Activated naive CD8-positive, alpha-beta T cell (primary cell): ENCODE results near the gene VPREB3.

Experiments
- H3K27ac Mint-ChIP-seq: one replicate; pipeline ENCODE4 v1.8.0; 2021; ENCODE audit warnings: mixed read lengths
- H3K27me3 Mint-ChIP-seq: one replicate; pipeline ENCODE4 v1.8.0; 2021; ENCODE audit warnings: mixed read lengths
- H3K36me3 Mint-ChIP-seq: one replicate; pipeline ENCODE4 v1.8.0; 2021; ENCODE audit warnings: mixed read lengths
- H3K4me1 Mint-ChIP-seq: one replicate; pipeline ENCODE4 v1.8.0; 2021; ENCODE audit warnings: low read depth, mixed read lengths
- H3K4me3 Mint-ChIP-seq: one replicate; pipeline ENCODE4 v1.8.0; 2021; ENCODE audit warnings: mild to moderate bottlenecking, mixed read lengths
- H3K9me3 Mint-ChIP-seq: one replicate; pipeline ENCODE4 v1.8.0; 2021; ENCODE audit warnings: low read depth, mixed read lengths

The VPREB3 gene, protein sequence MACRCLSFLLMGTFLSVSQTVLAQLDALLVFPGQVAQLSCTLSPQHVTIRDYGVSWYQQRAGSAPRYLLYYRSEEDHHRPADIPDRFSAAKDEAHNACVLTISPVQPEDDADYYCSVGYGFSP

DNA sequence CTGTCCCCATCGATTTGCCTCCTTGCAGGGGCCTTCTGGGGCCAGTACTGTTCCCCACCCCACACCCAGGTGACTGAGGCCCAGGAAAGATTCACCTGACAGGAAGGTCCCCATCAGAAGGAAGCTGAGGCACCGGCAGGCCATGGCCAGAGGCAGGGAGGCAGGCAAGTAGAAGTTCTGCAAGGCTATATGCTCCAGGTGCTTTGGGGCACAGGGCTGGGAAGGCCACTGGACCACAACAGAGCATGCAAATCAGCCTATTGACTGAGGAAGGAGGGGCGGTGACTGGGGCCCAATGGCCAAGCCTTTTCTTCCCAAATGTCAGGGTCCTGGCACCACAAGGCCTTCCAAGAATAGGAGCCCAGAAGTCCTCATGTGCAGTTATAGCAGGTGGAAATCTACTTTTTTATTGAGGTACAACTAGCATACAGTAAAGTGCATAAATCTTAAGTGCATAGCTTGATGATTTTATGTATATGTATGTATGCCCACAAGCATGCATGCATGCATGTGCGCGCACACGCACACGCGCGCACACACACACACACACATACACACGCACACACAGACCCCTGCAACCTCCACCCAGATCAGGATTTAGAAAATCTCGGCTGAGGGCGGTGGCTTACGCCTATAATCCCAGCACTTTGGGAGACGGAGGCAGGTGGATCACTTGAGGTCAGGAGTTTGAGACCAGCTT is at the start of gene VPREB3:
Gene VPREB3 (minus strand): TSS at position 206 of the 700 bp plus-strand sequence. CDS start 62 bp downstream, at position 144.
- Mint-ChIP-seq H3K9me3 (no peaks in the 10 kb centered on the region), H3K27me3 (no peaks in the 10 kb centered on the region), H3K36me3 (no peaks in the 10 kb centered on the region), H3K4me1 (peaks cover 8% of the 10 kb centered on the region), H3K4me3 (no peak within 1 kb of the TSS), H3K27ac (no peak within 1 kb of the TSS)

DNA sequence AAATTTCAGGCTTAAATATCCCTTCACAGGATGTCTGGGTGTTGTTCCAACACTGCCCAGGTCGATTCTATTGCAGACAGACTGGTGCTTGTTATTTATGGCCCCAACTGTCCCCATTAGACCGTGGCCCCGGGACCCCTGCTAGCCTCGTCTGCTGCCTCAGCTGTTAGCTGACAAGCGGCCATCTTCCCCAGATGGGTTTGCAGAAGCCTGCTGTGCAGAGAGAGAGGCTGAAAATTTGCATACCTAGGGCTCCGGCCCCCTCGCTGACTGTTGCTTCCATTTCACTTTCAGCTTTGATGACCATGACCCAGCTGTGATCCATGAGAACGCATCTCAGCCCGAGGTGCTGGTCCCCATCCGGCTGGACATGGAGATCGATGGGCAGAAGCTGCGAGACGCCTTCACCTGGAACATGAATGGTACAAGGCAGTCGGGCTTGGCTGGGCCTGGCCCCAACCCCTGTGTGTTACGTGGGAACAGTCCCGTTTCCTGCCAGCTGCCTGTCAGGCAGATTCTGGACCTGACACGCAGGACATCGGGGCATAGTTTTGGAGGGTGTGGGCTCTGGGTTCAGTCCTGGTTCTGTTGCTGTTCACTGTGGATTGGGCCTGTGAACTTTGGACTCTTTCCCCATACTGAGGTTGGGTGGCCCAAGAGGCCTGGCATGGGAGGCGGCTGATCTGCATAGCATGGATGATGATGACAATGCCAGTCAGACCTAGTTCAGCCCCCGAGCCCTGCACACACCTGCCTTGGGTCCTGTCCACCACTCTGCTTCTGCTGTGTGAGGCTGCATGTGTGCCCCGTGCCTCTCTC is 49.0 kb upstream of the VPREB3 start:
- no peaks in the 10 kb centered on the region for H3K9me3 Mint-ChIP-seq
- peaks cover 2% of the 10 kb centered on the region for H3K36me3 Mint-ChIP-seq
- no peak overlapping the region for H3K27ac Mint-ChIP-seq
- H3K4me1 Mint-ChIP-seq = no peaks in the 10 kb centered on the region
- no peak overlapping the region for H3K4me3 Mint-ChIP-seq
- H3K27me3 Mint-ChIP-seq = no peaks in the 10 kb centered on the region

DNA sequence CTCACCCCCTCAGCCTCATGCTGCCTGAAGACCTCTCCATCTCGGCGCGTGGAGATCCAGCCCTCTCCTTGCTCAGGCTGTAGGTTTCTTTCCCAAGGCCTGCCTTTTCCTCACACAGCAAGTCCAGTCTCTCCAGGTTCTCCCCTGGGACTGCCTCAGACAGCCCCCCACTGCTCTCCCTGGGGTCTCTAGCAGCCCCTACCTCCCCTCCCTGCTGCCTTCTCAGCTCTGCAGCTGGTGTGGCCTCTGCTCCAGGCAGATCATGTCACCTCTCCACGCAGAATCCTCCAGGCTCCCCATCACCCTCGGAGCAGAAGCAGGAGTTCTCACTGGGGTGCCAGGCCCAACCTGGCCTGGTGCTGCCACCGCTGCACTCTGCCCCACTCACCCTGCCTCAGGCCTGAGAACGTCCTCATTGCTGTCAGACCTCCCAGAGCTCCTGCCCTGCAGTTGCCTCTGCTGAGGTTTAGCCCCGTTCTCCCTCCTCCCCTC is 47.7 kb upstream of the VPREB3 start:
- no peaks in the 10 kb centered on the region for H3K36me3 Mint-ChIP-seq
- H3K9me3 Mint-ChIP-seq = no peaks in the 10 kb centered on the region
- no peaks in the 10 kb centered on the region for H3K27me3 Mint-ChIP-seq
- no peaks in the 10 kb centered on the region for H3K4me1 Mint-ChIP-seq
- no peak overlapping the region for H3K4me3 Mint-ChIP-seq
- H3K27ac Mint-ChIP-seq = no peak overlapping the region

DNA sequence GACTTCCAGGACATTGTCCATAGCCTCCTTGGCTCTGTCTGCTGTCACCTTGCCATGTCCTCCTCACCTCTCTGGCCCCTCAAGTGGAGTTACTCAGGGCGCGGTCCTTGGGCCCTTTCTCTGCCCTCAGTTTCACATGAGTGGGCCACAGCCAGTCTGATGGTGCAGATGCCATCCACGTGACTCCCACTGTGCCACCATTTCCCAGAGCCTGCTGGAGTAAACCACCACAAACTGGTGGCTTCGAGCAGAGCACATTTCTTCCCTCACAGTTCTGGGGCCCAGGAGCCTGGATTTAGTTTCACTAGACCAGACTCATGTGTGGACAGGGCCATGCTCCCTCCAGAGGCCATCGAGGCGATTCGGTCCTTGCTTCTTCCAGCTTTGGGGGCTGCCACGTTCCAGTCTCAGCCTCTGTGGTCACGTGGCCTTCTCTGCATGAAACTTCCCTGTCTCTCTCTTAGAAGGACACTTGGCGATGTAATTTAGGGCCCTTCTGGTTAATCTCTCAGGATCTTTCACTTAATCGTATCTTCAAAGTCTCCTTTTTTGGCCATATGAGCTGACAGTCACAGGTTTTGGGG is 47.1 kb upstream of the VPREB3 start:
- Mint-ChIP-seq H3K27ac (no peak overlapping the region), H3K36me3 (no peaks in the 10 kb centered on the region), H3K4me3 (no peak overlapping the region), H3K9me3 (no peaks in the 10 kb centered on the region), H3K27me3 (no peaks in the 10 kb centered on the region), H3K4me1 (no peaks in the 10 kb centered on the region)

DNA sequence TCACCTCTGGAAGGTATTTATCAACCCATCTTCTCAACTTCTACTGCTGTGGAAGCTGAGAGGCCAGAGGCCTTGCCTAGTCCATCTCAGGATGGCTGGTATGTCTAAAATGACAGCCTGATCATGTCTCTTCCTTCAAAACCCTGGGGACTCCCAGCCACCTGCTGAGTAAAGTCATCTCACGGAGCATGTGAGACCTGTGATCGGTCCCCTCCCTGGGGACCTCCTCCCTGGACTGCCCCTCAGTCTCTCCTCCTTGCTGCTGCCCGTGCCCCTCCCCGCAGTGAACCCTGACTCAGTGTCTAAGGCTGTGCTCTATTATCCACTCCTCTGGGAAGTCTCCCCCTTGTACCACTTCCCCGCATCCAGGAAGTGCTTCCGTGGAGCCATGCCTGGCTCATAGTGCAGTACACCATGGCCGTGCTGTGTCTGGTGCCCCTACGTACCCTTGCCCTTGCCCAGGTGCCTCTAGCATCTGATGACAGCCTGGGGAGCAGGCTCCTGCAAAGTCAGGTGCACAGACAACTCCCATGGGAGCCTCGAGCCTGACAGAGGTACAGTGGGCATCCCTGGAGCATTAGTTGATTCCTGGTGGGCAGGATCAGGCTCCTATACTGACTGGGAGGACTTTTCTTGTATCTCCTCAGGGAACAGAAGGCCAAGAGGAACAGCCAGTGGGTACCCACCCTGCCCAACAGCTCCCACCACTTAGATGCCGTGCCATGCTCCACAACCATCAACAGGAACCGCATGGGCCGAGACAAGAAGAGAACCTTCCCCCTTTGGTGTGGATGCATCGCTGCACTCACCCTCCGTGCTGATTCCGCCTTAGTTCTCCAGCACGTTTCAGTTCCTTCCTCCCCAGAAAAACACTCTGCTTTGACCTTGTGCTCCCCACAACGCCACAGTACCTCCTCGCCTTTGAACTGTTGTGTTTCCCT is 46.3 kb upstream of the VPREB3 start:
- no peaks in the 10 kb centered on the region for H3K36me3 Mint-ChIP-seq
- no peak overlapping the region for H3K4me3 Mint-ChIP-seq
- H3K4me1 Mint-ChIP-seq = no peaks in the 10 kb centered on the region
- H3K9me3 Mint-ChIP-seq = no peaks in the 10 kb centered on the region
- H3K27me3 Mint-ChIP-seq = no peaks in the 10 kb centered on the region
- peak overlapping the region; percentile 72 for H3K27ac Mint-ChIP-seq

DNA sequence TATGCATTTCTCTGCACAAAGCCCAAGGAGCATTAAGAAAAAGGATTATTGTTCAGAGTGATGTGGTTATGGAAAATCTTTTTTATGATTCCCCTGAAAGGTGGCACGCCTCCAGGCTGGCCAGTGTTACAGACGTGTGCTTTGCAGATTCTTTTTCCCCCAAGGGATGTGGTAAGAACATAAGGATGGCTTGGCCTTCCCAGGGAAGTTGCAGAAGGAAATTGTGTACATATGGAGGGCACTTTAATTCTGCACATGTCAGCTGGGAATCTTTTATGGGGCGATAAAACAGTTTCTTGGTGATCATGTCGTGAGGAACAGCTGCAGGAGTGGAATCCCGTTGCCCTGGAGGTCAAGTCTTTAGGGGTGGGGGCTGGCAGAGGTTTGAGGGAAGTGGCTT is 42.2 kb upstream of the VPREB3 start:
- Mint-ChIP-seq H3K36me3 (no peaks in the 10 kb centered on the region), H3K27ac (no peak overlapping the region), H3K9me3 (no peaks in the 10 kb centered on the region), H3K27me3 (no peaks in the 10 kb centered on the region), H3K4me1 (peaks cover 14% of the 10 kb centered on the region), H3K4me3 (no peak overlapping the region)

DNA sequence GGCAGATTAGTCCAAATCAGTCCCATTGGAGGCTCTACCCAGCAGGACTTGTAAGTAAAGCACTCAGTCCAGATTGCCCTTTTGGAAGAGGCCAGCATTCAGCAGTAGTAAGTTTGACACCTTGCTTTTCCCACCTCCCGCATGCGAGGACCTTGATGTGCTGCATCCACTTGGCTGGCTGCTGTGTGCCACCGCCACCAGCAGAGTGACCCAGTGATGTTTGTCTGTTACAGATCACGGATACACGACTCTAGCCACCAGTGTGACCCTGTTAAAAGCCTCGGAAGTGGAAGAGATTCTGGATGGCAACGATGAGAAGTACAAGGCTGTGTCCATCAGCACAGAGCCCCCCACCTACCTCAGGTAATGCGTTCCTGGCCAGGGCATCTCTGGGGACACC is 39.1 kb upstream of the VPREB3 start:
- H3K36me3 Mint-ChIP-seq = no peaks in the 10 kb centered on the region
- no peak overlapping the region for H3K27ac Mint-ChIP-seq
- H3K4me1 Mint-ChIP-seq = peaks cover 28% of the 10 kb centered on the region
- no peaks in the 10 kb centered on the region for H3K27me3 Mint-ChIP-seq
- no peaks in the 10 kb centered on the region for H3K9me3 Mint-ChIP-seq
- no peak overlapping the region for H3K4me3 Mint-ChIP-seq

DNA sequence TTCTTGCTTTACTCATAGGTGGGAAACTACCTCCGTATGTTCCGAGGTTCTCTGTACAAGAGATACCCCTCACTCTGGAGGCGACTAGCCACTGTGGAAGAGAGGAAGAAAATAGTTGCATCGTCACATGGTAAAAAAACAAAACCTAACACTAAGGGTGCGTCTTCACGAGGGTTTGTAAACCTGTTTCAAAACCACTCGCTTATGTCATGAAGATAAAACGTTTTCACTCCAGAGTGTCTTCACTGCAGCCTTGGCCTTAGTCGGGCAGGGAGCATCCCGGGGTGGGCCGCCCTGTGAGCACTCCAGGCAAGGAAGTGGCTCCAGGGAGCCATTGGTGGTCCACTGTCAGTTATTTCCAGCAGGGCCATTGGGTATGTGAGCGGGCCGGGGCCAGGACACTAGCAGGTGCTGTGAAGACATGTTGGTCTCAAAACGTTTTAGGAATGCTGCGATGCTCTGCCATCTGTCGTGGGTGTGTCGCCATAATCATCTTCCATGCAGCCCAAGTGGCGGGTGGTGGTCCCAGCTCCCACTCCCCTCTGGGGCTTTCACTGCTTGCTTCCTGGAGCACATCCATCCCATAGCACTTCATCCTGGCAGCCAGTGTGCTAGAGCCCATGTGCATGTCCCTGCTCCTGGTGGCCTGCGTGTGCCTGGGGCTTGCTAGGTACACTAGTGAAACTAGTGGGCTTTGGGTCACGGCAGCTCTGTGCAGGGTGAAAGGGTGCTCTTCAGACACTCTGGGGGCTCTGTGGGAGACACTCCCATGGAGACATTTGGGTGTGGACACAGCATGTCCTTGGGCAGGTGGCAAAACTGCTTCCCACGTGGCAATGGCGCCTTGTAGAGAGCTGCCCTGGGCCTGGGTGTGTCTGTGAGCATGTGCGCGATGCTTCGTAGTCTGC is 37.8 kb upstream of the VPREB3 start:
- no peak overlapping the region for H3K27ac Mint-ChIP-seq
- H3K9me3 Mint-ChIP-seq = no peaks in the 10 kb centered on the region
- H3K4me1 Mint-ChIP-seq = peaks cover 36% of the 10 kb centered on the region
- no peaks in the 10 kb centered on the region for H3K36me3 Mint-ChIP-seq
- no peak overlapping the region for H3K4me3 Mint-ChIP-seq
- H3K27me3 Mint-ChIP-seq = no peaks in the 10 kb centered on the region

DNA sequence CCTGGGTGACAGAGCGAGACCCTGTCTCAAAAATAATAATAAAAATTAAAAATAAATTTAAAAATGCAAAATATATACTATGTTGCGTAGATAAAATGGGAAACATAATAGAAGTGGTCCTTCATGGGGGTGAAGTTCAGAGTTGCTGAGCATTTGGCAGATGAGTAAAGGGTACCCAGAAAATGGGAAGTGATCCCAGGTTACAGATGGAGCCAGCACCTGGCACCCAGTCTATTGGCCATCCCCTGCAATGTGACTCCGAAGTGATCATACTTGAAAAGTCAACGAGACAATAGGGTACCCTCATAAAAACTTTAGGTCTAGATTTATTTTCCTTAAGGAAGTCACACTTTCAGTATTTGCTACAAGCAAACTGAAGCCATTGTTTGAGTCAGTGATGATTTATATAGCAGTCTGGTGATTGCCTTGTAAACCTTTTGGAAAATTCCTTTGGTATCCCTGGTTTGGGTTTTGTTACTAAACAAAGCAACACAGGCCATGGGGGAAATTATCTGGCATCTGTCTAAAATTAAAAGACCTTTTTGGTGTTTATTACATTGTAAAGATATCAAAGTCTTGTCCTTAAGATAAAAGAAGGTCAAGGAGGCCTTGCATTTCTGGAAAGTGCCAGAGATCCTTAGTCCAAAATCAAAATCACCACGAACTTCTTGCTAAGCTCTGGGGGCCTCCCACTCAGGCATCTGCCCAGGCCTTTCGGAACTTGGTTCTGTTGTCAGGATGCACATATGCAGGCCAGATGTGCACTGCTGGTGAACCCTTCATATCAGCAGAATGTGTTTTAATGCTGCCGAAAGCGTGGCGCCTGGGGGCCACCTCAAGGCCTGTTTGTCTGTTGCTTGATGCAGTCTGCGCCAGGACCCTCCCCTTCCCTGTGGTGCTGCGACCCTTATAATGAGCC is 36.9 kb upstream of the VPREB3 start:
- Mint-ChIP-seq H3K4me3 (no peak overlapping the region), H3K27me3 (no peaks in the 10 kb centered on the region), H3K4me1 (peaks cover 43% of the 10 kb centered on the region), H3K9me3 (no peaks in the 10 kb centered on the region), H3K36me3 (no peaks in the 10 kb centered on the region), H3K27ac (no peak overlapping the region)

DNA sequence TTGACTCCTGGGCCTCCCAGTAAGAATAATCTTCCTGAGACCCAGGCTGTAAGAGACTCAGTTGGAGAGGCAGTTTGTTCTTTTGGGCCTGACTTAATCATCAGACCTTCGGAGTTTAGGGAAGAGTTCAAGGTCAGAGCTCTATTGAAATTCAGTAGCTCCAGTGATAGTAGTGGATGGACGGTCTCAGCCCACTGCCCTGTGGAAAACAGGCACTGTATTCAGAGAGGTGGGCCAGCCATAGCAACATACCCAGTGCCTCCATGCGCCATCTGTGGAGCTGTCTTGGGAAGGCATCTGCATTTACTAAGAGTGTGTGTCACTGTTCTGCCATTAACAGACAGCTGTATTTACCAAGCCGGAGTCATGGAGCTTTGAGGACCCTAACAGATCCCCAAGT is 35.4 kb upstream of the VPREB3 start:
- H3K27ac Mint-ChIP-seq = no peak overlapping the region
- no peaks in the 10 kb centered on the region for H3K36me3 Mint-ChIP-seq

DNA sequence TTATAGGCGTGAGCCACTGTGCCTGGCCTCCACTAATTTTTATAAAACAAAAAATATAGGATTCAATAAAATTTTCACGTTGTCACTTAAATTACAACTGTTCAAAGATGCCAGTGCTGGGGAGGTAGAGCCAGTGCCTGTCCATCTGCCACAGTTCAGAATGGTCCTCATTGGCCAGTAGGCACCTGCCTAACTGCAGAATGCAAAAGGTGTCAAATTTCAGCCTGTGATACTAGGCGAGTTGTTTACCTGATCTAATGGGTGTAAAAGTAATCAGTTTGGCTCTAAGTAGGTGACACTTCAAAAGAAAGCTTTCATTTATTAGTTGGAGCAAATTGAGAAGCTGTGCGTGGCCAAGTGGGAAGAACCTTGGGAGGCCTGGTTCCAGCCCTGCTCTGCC is 34.9 kb upstream of the VPREB3 start:
- Mint-ChIP-seq H3K27ac (no peak overlapping the region), H3K36me3 (no peaks in the 10 kb centered on the region), H3K4me3 (peak overlapping the region; percentile 23), H3K9me3 (no peaks in the 10 kb centered on the region), H3K27me3 (no peaks in the 10 kb centered on the region), H3K4me1 (peaks cover 52% of the 10 kb centered on the region)

More for the DNA sequence above, 35.4 kb upstream of the VPREB3 start:
- Mint-ChIP-seq H3K9me3 (no peaks in the 10 kb centered on the region), H3K4me1 (peaks cover 46% of the 10 kb centered on the region), H3K27me3 (no peaks in the 10 kb centered on the region), H3K4me3 (peak overlapping the region; percentile 27)

DNA sequence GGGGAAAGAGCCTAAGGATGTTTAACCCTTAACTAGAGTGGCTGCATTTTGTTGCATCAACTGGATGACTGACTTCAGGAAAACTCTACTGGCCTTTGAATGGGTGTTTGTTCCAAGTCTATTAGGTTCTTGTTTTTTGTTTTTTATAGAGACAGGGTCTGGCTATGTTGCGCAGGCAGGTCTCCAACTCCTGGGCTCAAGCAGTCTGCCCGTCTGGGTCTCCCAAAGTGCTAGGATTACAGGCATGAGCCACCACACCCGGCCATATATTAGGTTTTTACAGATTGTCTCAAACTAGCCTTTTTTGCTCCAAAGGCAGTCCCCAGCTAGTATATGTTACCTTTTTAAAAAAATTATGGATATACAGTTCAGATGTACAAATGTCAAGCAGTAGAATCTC is 33.7 kb upstream of the VPREB3 start:
- Mint-ChIP-seq H3K4me1 (peaks cover 54% of the 10 kb centered on the region), H3K27ac (peak overlapping the region; percentile 86), H3K27me3 (no peaks in the 10 kb centered on the region), H3K4me3 (peak overlapping the region; percentile 93), H3K9me3 (no peaks in the 10 kb centered on the region), H3K36me3 (no peaks in the 10 kb centered on the region)

DNA sequence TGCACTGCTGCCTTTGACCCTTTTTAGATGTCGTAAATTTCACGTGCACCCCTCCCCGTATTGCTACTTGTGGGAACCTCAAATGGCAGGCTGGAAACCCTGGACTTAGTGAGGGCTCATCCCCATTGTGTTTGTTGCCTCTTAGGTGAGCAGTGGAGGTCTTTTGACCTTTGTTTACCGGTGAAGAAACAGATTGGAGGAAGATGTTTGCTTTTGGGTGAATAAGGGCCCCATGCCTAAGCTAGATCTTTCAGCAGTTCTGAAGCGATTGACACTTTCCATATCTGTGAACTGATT is 33.3 kb upstream of the VPREB3 start:
- no peaks in the 10 kb centered on the region for H3K27me3 Mint-ChIP-seq
- no peaks in the 10 kb centered on the region for H3K9me3 Mint-ChIP-seq
- H3K4me1 Mint-ChIP-seq = peaks cover 51% of the 10 kb centered on the region
- peak overlapping the region; percentile 86 for H3K27ac Mint-ChIP-seq
- H3K4me3 Mint-ChIP-seq = peak overlapping the region; percentile 93
- no peaks in the 10 kb centered on the region for H3K36me3 Mint-ChIP-seq
